ENCODE results near the gene MACROH2A1. TPM values are rescaled to one million over a fixed set of nuclear protein-coding genes. Genes with fewer than 3 reads are reported as not detected.

Gene MACROH2A1
- polyA plus RNA-seq, 1 of the 3 experiments (the other 2 are of a cell fraction), result 165 TPM

GRCh38 chr5:135441350-135441831 is 42.4 kb upstream of the MACROH2A1 start:
- POLR2A ChIA-PET, result no interaction called here
- Histone ChIP-seq H3F3A (replicated peaks; ENCODE audit: insufficient read depth) (no peaks in the 10 kb centered on the region), H3K4me2 (no peak overlapping the region), H3K27ac (ENCODE audit: low read depth in 2 of 2, low read length in 1 of 2) (no peak overlapping the region), H2AFZ (ENCODE audit: low read depth) (no peak overlapping the region), H3K4me3 (ENCODE audit: low read depth in 2 of 2, low read length in 1 of 2) (no peak overlapping the region), H3K9me3 (no peaks in the 10 kb centered on the region), H3K27me3 (ENCODE audit: insufficient read depth) (no peaks in the 10 kb centered on the region), H3K36me3 (replicated peaks in 1 of 2; ENCODE audit: control insufficient read depth in 1 of 2, insufficient read depth in 2 of 2, low read length in 1 of 2) (no peaks in the 10 kb centered on the region), H3K4me1 (ENCODE audit: control insufficient read depth in 1 of 2, insufficient read depth in 2 of 2, low read depth in 1 of 2, low read length in 1 of 2) (peaks cover 0 to 32% of the 10 kb centered on the region in 2 experiments; a peak in 1 of 4 replicates), H3K9ac (no peak overlapping the region), H4K20me1 (ENCODE audit: insufficient read depth) (no peaks in the 10 kb centered on the region), H3K9me2 (no peaks in the 10 kb centered on the region), H3K79me2 (ENCODE audit: insufficient read depth) (no peaks in the 10 kb centered on the region)
- 76% methylated on average over 5 of the region's 11 CpGs for WGBS (ENCODE audit: low lambda C conversion rate)
- DNase-seq, result no peak
- CTCF ChIA-PET, result interaction anchor here (0.9 to 9.6 kb wide), 4 partner anchors 16 to 25 kb away, joined by 3 to 60 read pairs (median 30); no protein-coding TSS in a partner anchor
- no peak for TF ChIP-seq JUND (IDR thresholded peaks at IDR 0.05)
- no peak for TF ChIP-seq TCF12 (IDR thresholded peaks at IDR 0.05)
- TF ChIP-seq FOSL2 (IDR thresholded peaks at IDR 0.05; ENCODE audit: borderline replicate concordance, low read depth), result no peak
- no peak for TF ChIP-seq NFIC (IDR thresholded peaks at IDR 0.05; ENCODE audit: borderline replicate concordance)
- no peak for TF ChIP-seq USF2 (IDR thresholded peaks at IDR 0.05; ENCODE audit: borderline replicate concordance, low read depth, low read length)
- no peak for TF ChIP-seq TEAD4 (IDR thresholded peaks at IDR 0.05; ENCODE audit: borderline replicate concordance, insufficient read depth)
- TF ChIP-seq GABPA (IDR thresholded peaks at IDR 0.05; ENCODE audit: low read depth), result no peak
- no peak for TF ChIP-seq ZBTB33 (IDR thresholded peaks at IDR 0.05; ENCODE audit: borderline replicate concordance, low read depth)
- TF ChIP-seq, protein P1, sequence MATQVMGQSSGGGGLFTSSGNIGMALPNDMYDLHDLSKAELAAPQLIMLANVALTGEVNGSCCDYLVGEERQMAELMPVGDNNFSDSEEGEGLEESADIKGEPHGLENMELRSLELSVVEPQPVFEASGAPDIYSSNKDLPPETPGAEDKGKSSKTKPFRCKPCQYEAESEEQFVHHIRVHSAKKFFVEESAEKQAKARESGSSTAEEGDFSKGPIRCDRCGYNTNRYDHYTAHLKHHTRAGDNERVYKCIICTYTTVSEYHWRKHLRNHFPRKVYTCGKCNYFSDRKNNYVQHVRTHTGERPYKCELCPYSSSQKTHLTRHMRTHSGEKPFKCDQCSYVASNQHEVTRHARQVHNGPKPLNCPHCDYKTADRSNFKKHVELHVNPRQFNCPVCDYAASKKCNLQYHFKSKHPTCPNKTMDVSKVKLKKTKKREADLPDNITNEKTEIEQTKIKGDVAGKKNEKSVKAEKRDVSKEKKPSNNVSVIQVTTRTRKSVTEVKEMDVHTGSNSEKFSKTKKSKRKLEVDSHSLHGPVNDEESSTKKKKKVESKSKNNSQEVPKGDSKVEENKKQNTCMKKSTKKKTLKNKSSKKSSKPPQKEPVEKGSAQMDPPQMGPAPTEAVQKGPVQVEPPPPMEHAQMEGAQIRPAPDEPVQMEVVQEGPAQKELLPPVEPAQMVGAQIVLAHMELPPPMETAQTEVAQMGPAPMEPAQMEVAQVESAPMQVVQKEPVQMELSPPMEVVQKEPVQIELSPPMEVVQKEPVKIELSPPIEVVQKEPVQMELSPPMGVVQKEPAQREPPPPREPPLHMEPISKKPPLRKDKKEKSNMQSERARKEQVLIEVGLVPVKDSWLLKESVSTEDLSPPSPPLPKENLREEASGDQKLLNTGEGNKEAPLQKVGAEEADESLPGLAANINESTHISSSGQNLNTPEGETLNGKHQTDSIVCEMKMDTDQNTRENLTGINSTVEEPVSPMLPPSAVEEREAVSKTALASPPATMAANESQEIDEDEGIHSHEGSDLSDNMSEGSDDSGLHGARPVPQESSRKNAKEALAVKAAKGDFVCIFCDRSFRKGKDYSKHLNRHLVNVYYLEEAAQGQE (IDR thresholded peaks at IDR 0.05; ENCODE audit: low read depth, low read length), result no peak
- no peak for TF ChIP-seq EZH2phosphoT487 (IDR thresholded peaks at IDR 0.05; ENCODE audit: borderline replicate concordance, low read depth)
- TF ChIP-seq, protein P2, sequence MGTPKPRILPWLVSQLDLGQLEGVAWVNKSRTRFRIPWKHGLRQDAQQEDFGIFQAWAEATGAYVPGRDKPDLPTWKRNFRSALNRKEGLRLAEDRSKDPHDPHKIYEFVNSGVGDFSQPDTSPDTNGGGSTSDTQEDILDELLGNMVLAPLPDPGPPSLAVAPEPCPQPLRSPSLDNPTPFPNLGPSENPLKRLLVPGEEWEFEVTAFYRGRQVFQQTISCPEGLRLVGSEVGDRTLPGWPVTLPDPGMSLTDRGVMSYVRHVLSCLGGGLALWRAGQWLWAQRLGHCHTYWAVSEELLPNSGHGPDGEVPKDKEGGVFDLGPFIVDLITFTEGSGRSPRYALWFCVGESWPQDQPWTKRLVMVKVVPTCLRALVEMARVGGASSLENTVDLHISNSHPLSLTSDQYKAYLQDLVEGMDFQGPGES (IDR thresholded peaks at IDR 0.05; ENCODE audit: low read depth, low read length), result no peak
- no peak for TF ChIP-seq TAF1 (IDR thresholded peaks at IDR 0.05; ENCODE audit: borderline replicate concordance, low read depth, low read length)
- no peak for TF ChIP-seq MXI1 (IDR thresholded peaks at IDR 0.05; ENCODE audit: low read depth, low read length)

Data from SK-N-SH (cell line).